Measurements from ENCODE around the gene ELOVL1. TPM values are rescaled to one million over a fixed set of nuclear protein-coding genes. Genes with fewer than 3 reads are reported as not detected.

ELOVL1 gene
- total RNA-seq, 2 experiments from 2014 or later, result 71.8 to 74.1 TPM

- Mint-ChIP-seq H3K27me3 (no peaks in the 10 kb centered on the region), H3K4me1 (no peaks in the 10 kb centered on the region), H3K4me3 (no peak overlapping the region), H3K27ac (no peak overlapping the region), H3K36me3 (ENCODE audit: low read depth) (no peaks in the 10 kb centered on the region), H3K9me3 (no peaks in the 10 kb centered on the region)
- CTCF ChIA-PET, result no interaction called here
- POLR2A ChIA-PET, result no interaction called here
- DNase-seq, result no peak
Observed at GRCh38 chr1:43315963-43316737, 51.7 kb downstream of the ELOVL1 start.

GRCh38 chr1:43315481-43315880, 52.3 kb downstream of the ELOVL1 start:
- CTCF ChIA-PET, result no interaction called here
- no peaks in the 10 kb centered on the region for H3K27me3 Mint-ChIP-seq
- H3K27ac Mint-ChIP-seq, result no peak overlapping the region
- H3K9me3 Mint-ChIP-seq, result no peaks in the 10 kb centered on the region
- POLR2A ChIA-PET, result no interaction called here
- H3K4me3 Mint-ChIP-seq, result no peak overlapping the region
- no peaks in the 10 kb centered on the region for H3K36me3 Mint-ChIP-seq (ENCODE audit: low read depth)
- no peaks in the 10 kb centered on the region for H3K4me1 Mint-ChIP-seq
- no peak for DNase-seq

GRCh38 chr1:43314233-43314632, 53.6 kb downstream of the ELOVL1 start:
- ChIA-PET POLR2A (no interaction called here), CTCF (no interaction called here)
- Mint-ChIP-seq H3K27ac (no peak overlapping the region), H3K9me3 (no peaks in the 10 kb centered on the region), H3K36me3 (ENCODE audit: low read depth) (no peaks in the 10 kb centered on the region), H3K27me3 (no peaks in the 10 kb centered on the region), H3K4me3 (no peak overlapping the region), H3K4me1 (no peaks in the 10 kb centered on the region)
- DNase-seq, result no peak

- H3K9me3 Mint-ChIP-seq, result no peaks in the 10 kb centered on the region
Observed at GRCh38 chr1:43313771-43314170, 54.0 kb downstream of the ELOVL1 start.

More at GRCh38 chr1:43313771-43314170, 54.0 kb downstream of the ELOVL1 start:
- Mint-ChIP-seq H3K27ac (no peak overlapping the region), H3K4me1 (no peaks in the 10 kb centered on the region), H3K27me3 (no peaks in the 10 kb centered on the region), H3K36me3 (ENCODE audit: low read depth) (no peaks in the 10 kb centered on the region), H3K4me3 (no peak overlapping the region)
- POLR2A ChIA-PET, result no interaction called here
- DNase-seq, result no peak
- CTCF ChIA-PET, result no interaction called here

Other genes with a start within 250 kb of the ELOVL1 start
- gene EBNA1BP2, start 195.7 kb downstream of the ELOVL1 start, total RNA-seq, result 10 to 100 TPM; 37.8 to 39.8 TPM
- gene CFAP57, start 195.7 kb downstream of the ELOVL1 start, total RNA-seq, result under 1 TPM in 1 of 2 experiments, not detected in 1; 0.10 TPM
- not detected for gene TMEM125, start 98.0 kb downstream of the ELOVL1 start, total RNA-seq
- gene C1orf210, start 82.4 kb downstream of the ELOVL1 start, total RNA-seq, result not detected
- gene TIE1, start 67.0 kb downstream of the ELOVL1 start, total RNA-seq, result under 1 TPM in 1 of 2 experiments, not detected in 1; 0.45 TPM
- gene MPL, start 30.2 kb downstream of the ELOVL1 start, total RNA-seq, result not detected
- 100 to 1,000 TPM; 130 to 141 TPM for gene CDC20, start 9.0 kb downstream of the ELOVL1 start, total RNA-seq
- 10 to 100 TPM; 35.6 to 36.9 TPM for gene MED8, start 21.8 kb upstream of the ELOVL1 start, total RNA-seq
- 10 to 100 TPM; 55.6 to 57.8 TPM for gene SZT2, start 21.9 kb upstream of the ELOVL1 start, total RNA-seq
- gene HYI, start 85.9 kb upstream of the ELOVL1 start, total RNA-seq, result 10 to 100 TPM; 15.6 to 16.8 TPM
- 1 to 10 TPM; 2.1 to 2.4 TPM for gene PTPRF, start 162.9 kb upstream of the ELOVL1 start, total RNA-seq

Measured in activated CD4-positive, alpha-beta memory T cell treated with anti-CD3 and anti-CD28 coated beads, Interleukin-2, amount 10 ng/mL, durations not matched to agents 7 days and 5 days (primary cell).